ENCODE data around the gene TLCD3B.

TLCD3B gene

DNA sequence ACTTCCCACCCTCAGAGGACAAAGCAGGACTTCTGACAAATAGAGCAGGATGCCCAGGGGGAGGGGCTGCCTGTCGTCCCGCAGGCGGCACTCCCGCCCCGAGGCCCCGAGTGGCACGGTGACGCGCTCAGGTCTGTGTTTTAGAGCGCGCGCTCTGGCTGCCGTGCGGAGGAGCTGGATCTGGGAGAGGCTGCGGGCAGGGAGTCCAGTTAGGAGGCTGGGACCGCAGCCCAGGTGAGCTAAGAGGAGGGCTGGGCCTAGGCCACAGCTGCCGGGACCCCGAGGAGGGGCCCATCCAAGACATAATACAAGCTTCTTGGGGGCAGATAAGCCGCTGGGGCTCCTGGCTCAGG is 26.7 kb downstream of the TLCD3B start:
- peak in 1 of 2 experiments; percentile 79 for DNase-seq

DNA sequence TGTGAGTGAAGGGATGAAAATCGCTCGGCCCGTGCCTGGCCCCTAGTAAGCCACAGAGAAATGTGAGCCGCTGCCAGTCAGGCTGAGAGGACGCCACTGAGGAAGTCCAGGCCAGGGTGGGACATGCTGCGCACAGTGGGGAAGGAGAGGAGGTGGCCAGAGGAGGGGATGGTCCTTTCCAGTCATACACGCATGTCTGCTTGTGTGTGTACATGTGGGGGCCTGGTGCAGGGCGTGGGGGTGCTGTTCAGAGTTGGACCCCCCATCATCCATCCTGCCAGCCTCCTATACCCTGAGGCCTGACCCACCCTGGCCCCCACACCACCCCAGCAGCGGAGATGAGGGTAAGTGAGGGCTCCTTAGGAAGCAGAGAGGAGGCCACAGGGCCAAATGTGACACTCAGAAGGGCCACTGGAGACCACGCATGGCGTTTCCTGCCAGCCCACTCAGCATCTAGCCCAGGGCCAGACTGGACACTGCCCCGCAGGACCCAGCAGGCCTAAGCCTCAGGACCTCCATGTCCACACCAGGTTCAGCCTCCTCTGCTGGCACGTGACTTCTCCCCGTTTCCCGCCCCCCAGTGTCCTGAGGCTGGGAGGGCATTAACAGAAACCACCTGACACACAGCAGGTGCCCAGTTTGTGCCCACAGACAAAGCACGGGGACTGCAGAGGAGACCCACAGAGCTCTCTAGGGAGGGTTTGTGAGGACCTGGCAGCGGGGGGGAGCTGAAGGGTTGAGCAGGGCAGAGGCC is 27.2 kb downstream of the TLCD3B start:
- DNase-seq, result no peak

DNA sequence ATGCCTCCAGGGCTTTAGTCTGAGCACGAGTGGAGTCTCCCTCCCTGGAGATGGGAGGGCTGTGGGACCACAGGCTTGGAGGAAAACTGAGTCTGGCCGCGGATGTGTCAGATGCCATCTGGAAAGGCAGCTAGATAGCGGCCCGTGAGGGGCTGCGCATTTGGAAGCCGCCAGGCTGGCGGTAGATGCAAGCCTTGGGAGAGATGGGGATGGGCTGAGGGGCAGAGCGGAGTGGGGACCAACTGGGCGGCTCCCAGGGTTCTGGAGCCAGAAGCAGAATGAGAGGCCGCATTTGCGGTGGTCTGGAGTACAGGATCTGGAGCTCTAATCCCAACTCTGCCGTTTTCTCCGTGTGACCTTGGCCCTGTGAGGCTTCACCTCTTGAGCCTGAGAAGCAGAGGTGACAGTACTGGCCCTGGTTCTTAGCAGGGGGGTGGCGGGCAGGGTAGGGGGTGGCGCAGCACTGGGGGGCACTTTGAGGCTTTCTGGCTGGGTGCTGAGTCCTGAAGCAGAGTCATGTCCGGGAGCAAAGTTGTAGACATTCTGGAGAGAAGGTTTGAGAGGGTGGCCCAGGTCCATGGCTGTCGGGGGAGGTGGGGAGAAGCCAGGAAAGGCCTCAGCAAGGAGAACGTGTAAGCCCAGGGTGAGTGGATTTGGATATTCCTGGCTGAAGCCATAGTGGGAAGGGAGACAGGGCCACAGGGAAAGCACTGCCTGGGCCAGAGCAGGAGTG is 28.3 kb downstream of the TLCD3B start:
- DNase-seq, result no peak

DNA sequence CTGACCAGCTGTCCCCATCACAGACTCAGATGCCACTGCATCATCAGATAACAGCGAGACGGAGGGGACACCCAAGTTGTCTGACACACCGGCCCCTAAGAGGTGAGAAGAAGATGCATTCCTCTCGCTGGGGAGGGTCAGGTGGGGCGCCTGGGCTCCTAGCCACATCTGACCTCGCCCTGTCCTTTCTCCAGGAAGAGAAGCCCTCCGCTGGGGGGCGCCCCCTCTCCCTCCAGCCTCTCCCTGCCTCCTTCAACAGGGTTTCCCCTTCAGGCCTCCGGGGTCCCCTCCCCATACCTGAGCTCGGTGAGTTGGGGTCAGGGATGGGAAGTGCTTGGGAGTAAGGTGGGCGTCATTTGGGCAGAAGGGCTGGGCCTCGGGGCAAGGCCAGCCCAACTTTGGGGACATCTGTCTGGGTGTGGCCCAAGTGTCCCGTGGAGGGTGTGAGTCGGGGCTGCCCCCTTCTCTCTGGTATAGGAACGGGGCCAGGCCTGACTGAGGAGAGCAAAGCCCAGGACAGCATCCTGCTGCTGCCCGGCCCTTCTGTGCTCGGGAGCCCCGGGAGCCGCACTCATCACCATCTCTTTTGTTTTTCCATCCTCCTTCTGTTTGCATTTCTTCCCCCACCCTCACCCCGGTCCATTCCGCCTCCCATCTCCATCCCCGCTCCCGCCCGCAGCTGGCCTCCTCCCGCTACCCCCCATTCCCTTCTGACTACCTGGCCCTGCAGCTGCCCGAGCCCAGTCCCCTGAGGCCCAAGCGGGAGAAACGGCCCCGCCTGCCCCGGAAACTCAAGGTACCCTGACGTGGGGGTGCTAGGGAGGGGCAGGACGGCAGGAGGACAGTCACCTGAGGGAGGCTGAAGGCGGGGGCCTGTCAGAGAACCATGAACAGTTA is 30.1 kb downstream of the TLCD3B start:
- DNase-seq, result peak in 1 of 2 experiments; percentile 55

DNA sequence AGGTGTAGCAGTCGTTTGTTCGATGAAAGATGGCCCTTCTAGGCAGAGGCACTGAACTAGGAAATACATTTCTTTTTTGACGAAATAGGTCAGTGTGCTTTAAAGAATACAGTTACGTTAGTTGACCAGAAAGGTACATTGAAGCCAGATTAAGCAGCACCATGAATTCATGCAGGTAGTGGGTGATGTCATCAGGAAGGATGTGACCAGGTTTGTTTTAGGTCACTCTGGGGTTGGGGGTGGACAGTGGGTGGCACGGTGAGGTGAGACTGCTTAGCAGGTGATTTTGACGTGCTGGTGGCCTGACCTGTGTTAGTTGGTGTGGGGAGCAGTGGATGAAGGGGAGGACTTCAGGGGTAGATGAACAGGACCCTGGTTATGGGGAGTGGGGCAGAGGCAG is 31.5 kb downstream of the TLCD3B start:
- no peak for DNase-seq

DNA sequence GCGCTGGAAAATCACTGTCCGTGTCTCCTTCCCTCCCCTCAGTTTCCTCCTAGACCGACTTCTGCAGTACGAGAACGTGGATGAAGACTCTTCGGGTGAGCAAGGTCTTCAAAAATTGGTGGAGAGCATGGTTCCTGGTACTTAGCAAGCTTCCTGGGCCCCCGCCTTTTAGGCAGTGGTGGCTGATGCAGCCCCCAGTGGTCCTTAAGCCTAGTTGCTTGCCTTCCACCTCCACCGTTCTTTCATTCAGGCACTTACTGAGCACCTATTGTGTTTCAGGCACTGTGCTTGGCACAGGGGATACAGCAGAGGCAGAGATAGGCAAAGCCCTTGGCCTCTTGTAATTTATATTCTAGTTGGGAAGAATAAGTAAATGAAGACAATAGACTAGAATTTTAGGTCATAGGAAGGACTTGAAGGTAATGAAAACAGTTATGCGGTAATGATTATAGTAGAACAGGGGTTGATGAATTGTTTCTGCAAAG is 34.3 kb downstream of the TLCD3B start:
- DNase-seq, result no peak

DNA sequence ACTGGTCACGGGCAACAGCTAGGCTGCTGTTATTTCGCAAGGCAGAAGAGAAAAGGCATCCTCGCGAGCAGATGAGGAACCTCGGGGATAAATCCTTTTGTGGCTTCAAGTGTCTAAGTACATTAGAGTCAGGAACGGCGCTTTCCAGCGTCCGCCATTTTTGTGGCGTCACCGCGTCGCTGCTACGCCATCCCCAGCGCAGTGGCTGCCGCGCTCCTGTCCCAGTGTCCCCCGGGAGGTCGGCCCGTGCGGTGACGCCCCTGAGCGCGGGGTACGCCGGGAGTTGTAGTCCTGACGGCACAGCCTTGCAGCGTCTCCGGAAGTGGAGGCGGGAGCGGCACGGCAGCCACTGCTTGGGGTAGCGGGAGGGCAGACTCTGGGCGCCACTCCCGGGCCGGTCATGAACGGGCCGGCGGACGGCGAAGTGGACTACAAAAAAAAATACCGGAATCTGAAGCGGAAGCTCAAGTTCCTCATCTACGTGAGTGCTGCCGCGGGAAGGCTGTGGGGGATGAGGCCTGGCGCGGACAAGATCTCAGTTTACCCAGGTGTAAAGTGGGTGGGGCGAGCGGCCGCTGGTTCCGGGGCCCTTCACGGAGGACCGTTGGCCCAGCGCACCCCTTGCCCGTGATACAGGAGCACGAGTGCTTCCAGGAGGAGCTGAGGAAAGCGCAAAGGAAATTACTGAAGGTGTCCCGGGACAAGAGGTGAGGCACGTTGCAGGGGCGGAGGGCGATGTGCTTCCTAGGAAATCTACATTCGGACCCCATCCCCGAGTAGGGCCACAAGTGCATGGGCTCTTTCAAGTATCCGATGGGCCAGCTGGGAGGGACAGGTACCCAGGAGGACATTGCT is 34.9 kb downstream of the TLCD3B start, which contains the start of gene INO80E:
Gene INO80E (plus strand): TSS at position 331 of the 855 bp plus-strand sequence. CDS start 70 bp downstream, at position 401.
- DNase-seq, result peak; percentile 89 to 98

DNA sequence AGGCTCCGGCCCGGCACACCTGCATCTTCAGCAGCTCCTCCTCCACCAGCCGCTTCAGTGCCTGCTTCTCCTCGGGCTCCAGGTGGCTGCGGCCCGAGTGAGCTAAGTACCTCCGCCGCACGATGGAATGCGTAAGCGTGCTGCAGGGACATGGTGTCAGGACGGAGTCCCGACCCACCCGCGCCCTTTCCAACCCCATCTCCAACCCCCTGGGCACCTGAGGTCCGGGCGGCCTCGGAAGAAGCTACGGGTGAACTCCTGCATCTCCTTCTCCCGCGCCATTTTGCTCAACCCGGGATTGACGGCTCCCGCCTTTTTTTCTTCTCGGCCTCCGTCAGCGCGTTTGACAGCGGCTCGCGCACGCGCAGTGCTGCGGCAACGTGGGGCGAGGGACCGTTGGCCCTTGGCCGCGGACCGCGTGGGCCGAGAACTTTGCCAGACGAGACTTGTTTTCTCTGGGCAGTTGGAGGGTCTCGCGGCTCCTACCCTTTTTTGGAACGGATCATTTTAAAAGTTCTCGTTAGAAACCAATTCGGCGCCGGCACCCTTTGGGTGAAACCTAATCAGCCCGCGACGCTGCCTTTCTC is 35.7 kb downstream of the TLCD3B start, which contains the start of gene HIRIP3:
Gene HIRIP3 (minus strand): TSS at position 294 of the 587 bp plus-strand sequence. CDS start 12 bp downstream, at position 282.
- peak; percentile 76 to 89 for DNase-seq

DNA sequence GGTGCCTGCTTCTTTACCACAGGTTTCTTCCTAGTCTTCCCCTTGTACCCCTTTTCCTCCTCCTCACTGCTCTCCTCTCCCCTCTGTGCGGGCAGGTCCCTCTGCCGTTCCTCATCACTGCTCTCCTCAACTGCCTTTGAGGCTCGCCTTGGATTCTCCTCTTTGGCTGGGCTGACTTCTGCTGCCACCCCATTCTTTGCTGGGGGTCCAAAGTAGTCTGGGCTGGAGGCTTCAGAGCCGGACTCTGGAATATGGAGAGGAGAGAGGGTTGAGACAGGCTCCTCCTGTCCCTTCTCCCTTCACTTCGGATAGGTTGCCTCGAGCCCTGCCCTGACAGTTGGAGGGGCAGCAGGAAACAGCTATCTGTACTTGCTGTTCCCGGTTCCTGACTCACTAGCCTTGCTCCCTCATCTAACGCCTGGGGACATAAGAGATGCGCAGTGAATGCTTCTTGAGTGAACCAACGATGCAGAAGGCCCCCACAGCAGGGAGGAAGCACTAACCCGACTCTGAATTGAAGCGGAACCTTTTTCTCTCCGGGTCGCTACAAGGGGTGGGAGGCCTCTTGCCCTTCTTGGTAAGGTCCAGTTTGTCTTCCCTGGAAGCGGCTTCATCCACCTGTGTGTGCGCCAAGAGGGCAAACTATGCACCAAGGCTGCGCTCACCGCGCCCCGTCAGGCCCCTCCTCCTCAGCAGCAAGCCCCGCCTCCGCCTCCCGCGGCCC is 36.3 kb downstream of the TLCD3B start:
- DNase-seq, result peak in 1 of 2 experiments; percentile 64

DNA sequence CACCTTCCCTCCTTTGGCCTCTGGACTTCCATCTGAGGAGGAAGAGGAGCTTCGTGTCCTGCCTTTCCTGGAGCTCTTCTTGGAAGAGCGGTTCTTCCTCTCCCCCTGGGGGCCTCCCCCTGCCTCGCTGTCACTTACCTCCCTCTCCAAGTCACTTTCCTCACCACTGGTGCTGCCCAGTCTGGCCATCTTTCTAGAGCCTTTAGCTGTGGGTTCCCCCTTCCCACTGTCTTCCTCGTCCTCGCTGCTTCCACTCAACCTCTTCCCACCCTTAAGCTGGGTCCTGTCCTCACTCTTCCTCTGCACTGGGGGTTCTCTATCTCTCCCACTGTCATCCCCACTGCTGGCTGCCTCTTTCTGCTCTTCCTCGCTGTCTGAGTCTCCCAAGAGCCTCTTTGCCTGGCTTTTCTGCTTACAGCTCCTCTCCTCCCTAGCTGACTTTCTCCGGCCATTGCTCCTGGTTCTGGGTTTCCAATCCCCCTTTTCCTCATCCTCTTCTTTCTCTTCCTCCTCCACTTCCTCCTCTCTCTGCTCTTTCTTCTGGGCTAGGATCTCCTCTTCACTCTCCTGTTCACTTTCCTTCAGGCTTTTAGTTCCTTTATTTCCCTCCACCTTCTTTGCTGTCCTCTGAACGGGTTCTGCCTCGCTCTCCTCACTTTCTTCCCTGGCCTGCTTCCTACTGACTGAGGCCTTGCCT is 37.0 kb downstream of the TLCD3B start:
- DNase-seq, result no peak

DNA sequence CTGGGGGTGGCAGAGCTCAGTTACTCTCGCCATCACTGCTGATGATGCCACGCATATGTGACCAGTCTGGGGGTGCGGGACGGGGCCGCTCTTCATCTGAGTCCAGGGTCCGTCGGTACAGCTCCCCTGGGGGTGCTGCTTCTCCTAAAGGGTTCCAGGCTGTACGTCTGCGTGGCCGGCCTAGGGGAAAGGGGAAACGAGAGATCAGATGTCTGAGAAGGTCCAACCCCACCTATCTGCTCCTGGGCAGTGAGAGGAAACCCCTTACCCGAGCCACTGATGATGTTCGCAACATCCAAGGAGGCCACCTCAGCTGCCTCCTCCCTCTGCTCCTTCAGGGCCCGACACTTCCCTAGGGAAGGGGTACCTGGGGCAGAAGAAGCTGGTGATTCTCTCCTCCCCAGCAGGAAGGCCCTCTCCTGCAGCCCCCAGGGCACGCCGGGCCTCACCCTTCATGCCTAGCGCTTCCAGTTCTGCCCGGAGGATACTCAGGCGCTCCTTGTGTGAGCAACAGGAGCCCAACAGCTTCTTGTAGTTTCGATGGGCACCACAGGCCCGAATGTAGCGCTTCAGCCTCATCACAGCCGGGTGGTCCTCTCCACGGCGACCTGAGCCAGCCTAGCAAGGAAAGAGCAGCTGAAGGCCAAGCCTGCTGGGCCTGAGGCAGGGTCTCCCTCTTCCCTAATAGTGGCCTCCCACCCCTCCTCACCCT is 37.7 kb downstream of the TLCD3B start:
- DNase-seq, result no peak

DNA sequence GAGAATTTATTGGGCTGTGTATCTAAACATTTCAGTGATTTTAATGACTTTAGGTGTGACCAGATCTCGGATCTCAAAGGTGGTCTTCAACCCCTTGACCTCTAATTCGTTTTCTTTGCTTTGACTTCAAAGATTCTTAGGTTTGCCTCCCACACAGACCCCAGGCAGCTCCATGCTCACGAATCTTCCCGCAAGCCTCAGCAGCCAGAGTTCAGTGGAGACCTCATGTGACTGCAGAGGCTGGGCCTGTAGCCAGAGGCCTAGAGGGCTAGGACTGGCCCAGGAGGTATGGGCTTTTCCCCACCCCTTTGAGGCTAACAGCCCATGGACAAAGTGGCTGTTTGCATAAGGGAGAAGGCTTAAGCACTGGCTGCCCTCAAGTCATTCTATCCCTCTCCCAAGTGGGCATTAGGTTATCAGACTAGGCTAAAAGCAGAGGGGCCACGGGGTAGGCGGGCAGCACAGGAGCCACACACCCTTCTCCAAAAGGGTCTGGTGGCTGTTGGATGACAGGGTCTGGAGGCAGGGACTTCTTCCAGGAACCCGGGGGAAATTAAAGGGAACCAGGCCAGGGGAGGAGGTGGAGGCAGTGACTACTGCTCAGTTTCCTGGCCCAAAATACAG is 38.6 kb downstream of the TLCD3B start:
- no peak for DNase-seq

DNA sequence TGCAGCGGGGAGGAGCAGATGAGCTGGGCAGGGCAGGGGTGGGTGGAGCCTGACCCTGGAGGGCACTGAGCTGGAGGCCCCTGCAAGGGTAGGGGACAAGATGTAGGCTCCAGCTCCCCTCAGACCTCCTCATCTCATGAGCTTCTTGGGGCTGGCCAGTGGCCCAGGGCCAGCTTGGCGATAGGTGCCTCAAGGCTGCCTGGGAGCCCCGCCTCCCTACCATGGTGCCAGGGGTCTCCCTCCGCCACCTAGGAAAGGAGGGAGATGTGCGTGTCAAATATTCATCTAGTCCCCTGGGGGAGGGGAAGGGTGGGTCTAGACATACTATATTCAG is 39.5 kb downstream of the TLCD3B start:
- DNase-seq, result no peak

DNA sequence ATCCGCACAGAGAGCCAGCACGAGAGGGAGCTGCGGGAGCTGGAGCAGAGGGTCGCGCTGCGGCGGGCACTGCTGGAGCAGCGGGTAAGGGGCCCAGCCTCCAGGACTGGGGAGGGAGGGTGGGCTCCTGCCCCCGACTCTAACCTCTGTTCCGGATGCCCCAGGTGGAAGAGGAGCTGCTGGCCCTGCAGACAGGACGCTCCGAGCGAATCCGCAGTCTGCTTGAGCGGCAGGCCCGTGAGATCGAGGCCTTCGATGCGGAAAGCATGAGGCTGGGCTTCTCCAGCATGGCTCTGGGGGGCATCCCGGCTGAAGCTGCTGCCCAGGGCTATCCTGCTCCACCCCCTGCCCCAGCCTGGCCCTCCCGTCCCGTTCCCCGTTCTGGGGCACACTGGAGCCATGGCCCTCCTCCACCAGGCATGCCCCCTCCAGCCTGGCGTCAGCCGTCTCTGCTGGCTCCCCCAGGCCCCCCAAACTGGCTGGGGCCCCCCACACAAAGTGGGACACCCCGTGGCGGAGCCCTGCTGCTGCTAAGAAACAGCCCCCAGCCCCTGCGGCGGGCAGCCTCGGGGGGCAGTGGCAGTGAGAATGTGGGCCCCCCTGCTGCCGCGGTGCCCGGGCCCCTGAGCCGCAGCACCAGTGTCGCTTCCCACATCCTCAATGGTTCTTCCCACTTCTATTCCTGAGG is 40.0 kb downstream of the TLCD3B start:
- no peak for DNase-seq

DNA sequence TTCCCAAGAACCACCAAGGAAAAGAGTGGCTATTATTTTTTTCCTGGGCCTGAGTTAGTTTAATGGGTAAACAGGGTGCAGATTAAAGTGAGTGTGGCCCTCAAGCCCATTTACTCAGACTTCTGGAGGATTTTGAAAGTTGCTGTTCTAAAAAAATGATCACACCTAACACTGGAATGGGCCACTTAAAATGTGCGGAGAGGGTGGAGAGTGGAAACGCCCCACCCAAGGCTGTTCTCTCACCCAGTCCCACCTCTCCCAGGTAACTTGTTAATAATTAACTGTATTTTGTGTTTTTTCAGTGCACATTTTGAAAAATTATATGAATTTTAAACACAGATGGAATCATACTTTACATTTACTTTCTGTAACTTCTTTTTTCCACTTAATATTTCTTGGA is 41.0 kb downstream of the TLCD3B start:
- no peak for DNase-seq

DNA sequence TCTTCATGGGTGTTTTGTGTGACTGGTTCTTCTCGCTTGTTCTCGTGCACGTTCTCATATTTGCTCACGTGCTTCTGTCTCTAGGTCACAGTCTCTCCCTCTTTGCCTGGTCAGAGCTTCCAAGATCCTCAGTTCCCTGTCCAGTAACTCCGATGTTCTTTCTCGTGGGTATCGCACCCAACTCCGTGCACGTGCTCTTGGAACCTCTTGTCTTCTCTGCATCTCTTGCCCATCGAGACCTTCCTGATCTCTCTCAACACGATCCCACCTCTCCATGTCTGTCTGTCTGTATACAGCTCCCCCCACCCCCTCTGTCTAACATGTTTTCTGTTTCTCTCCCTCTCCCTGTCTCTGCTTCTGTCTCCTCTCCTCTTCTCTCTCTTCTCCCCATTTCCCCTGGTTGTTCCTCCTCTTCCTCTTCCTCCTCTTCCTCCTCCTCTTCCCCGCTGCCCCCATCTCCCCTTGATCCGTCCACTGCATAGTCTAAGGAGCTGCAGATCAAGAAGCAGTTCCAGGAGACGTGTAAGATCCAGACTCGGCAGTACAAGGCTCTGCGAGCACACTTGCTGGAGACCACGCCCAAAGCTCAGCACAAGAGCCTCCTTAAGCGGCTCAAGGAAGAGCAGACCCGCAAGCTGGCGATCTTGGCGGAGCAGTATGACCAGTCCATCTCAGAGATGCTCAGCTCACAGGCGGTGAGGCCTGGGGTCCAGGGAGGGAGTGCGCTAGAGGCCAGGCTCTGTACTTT is 41.8 kb downstream of the TLCD3B start:
- DNase-seq, result no peak

DNA sequence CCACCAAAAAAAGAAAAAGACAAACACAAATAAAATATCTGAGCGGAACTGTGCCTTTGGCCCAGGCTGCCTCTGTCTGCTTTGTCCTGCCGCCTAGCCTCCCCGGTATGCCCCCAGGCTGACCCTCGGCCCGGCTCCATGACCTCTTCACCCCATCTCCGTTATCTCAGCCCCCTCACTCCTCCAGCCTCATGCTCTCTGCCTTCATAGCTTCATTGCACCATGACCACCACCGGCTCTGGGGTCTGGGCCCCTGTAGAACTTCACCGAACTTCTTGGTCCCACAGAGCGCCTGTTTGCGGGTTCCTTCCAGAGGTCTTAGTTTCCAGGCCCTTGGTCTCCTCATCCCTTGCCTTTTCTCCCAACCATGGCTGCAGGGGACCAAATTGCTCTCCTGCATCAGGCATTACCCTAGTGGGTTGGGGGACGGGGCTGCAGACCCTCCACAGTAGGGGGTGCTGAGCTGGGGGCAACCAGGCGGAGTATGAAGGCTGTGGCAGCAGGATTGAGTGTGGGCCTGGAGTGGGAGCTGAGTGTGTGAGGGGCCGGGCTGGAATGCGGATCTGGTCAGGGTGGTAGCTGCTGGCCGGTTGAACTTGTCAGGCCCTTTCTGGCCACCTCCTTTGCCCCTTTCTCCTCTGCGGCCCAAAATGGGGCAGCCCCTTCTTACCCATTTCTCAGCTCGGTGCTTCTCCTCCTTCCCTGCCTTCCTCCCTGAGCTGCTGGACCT is 42.6 kb downstream of the TLCD3B start:
- DNase-seq, result no peak
